Measurements from ENCODE around the gene TMEM191C.
"Not testable (repeated sequence)": the region's sequence is repeated elsewhere in the genome, so short reads cannot be mapped to it uniquely, and the experiment has no call there.

Gene TMEM191C

DNA sequence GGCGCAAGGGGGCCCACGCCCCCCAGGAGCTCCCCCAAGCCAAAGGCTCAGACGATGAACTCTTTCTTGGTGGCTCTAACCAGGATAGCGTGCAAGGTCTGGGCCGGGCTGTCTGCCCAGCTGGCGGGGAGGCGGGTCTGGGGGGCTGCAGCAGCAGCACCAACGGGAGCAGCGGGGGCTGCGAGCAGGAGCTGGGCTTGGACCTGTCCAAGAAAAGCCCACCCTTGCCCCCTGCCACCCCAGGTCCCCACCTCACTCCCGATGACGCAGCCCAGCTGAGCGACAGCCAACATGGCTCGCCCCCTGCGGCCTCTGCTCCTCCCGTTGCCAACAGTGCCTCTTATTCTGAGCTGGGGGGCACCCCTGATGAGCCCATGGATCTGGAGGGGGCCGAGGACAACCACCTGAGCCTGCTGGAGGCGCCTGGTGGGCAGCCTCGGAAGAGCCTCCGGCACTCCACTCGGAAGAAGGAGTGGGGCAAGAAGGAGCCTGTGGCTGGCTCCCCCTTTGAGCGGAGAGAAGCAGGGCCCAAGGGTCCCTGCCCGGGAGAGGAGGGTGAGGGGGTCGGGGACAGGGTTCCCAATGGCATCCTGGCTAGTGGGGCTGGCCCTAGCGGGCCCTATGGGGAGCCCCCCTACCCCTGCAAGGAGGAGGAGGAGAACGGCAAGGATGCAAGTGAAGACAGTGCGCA, 21.6 kb upstream of the TMEM191C start:
- H3K4me3 ChIP-seq (ENCODE audit: low read depth, low read length): no peak overlapping the region
- DNase-seq (ENCODE audit: low read depth): no peak

DNA sequence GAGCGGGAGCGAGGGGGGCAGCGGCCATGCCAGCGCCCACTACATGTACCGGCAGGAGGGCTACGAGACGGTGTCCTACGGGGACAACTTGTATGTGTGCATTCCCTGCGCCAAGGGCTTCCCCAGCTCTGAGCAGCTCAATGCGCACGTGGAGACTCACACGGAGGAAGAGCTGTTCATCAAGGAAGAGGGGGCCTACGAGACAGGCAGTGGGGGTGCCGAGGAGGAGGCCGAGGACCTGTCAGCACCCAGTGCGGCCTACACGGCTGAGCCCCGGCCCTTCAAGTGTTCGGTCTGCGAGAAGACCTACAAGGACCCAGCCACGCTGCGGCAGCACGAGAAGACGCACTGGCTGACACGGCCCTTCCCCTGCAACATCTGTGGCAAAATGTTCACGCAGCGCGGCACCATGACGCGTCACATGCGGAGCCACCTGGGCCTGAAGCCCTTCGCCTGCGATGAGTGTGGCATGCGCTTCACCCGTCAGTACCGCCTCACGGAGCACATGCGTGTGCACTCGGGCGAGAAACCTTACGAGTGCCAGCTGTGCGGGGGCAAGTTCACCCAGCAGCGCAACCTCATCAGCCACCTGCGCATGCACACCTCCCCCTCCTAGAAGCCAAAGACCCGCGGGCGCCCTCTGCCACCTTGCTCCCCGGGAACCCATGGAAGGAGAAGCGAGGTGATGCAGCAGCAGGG, 20.9 kb upstream of the TMEM191C start:
- H3K4me3 ChIP-seq (ENCODE audit: low read depth, low read length): no peak overlapping the region

DNA sequence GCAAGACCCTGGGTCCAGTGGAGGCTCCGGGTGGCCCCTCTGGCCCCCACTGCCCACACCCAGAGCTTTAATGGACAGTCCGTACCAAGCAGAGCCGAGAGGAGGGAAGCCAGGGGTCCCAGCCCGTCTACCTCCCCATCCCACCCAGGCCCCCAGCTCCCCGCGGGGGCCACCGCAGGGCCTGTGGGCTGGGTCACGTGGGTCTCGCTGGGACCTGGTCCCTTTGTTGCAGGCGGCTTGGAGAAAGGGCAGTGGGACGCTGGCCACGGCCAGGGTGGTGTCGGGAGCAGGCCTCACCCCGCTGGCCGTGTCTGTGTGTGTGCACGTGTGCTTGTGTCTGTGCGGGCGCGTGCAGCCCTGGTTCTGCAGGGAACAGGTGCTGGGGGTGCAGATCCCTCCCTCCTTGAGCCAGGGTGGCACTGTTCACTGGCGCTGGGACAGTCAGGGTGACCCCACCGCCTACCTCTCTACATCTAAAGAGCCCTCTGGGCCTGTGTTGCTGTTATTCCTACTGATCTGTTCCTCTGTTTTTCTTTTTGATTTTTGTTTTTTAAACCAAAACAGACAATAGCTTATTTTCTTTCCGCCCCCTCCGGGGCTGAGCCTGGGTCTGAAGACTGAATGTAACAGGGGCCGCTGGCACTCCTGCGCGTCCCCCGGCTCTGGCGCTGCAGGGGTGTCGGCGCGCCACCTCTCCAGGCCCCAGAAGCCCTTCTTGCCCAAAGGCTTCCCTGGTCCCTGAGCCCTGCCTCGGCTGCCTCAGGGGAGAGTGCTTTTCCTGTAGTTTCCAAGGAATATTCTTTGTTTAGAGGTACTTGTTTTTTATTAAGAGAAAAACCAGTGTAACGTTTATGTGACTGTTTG, 20.1 kb upstream of the TMEM191C start:
- no peak for DNase-seq (ENCODE audit: low read depth)
- H3K4me3 ChIP-seq (ENCODE audit: low read depth, low read length): no peak overlapping the region

More for the DNA sequence above, 20.9 kb upstream of the TMEM191C start:
- no peak for DNase-seq (ENCODE audit: low read depth)

DNA sequence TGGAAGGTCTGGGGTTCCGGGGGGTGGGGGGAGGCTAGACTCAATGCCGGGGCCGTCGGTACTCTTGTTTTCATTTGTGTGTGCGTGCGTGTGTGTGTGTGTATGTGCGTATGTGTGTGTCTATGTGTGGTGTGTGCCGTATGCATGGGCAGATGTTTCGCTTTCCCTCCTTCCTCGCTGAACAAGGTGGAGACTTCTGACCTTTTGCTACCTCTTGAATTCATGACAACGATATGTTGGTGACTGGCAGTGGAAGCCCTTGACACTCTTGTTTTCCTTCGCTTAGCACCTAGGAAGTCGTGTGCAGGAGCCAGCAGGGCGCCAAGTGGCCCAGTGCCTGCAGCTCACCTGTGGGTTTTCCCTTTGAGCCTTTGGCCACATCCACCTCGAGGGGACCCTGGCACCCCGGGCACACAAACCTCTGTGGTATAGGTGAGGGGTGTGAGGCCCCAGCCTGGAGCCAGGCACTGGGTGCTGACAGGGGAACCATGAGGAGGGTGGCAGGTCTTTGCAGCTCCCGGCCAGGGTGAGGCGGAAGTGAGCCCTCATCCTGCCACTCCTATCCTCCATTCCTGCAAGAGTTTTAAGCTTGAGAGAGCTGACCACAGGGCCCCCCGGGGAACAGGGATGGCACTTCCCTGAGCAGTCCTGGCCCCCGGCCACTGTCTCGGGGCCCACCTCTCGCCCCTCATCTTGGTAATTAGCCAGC, 19.3 kb upstream of the TMEM191C start:
- no peak overlapping the region for H3K4me3 ChIP-seq (ENCODE audit: low read depth, low read length)
- DNase-seq (ENCODE audit: low read depth): no peak

DNA sequence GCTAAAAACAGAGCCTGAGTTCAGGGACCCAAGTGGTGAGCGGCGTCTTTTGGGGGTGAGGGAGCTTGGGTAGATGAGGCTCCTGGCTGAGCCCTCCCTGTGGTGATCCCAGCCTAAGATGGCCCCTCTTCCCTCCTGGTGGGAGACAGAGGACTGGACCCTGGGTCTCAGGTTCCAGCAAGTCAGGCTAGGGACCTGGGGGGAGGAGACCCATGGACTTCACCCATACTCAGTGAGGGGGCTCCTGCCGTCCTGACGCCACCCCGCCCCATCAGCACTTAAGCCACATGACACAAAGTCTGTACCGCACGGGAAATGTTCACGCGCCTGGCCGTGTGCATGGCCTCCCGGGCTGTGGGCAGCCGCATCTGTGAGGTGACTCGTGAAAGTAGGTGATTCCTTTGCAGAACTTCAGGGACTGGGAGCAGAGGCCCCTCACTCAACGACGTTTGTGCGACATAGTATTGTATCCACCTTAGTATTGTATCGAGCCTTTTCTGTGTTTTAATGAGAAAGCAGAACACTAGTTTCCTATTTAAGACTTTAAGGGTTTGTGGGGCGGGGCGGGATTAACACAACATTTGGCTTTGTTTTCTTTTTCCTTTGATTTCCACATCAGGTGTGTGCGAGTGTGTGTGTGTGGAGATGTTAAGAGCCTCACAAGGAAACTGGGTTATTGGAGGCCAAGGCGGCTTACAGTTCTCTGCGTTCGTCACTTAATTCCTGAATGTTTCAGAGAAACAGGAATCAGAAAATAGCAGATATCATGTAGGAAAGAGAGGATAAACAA, 18.4 kb upstream of the TMEM191C start:
- no peak overlapping the region for H3K4me3 ChIP-seq (ENCODE audit: low read depth, low read length)
- no peak for DNase-seq (ENCODE audit: low read depth)

DNA sequence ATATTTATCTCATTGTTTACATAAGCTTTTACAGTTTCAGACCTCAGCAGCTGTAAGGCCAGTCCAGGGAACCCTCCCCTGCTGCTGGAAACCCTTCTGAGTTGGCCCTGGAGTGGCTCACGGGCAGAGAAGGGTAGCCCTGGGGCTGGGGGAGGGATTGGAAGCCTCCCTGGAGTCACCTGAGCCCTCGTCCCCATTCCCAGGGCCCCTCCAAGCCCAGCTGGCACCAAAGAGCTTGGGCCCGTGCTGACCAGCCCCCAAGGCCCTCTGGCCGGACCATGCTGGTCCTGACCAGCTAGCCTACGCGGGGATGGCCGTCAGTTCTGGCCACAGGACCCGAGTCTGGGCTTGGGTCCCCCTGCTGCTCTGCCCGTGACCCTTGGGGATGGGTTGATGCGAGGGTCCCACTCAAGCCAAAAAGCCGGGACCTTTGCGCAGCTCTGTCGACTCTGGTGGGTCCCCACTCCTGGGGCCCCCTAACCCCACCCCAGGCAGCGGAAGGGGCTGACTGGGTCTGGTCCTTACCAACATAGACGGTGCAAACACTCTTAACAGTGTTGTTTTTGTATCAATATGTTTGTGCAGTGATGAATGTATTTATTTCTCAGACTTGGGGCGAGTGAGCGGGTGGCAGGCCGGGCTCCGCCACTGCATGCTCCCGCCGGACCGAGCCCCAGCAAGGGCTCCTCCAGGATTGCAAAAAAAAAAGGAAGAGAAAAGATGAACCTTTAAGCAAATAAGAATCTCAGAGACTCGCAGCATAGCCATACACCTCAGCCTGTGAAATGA, 17.5 kb upstream of the TMEM191C start:
- DNase-seq (ENCODE audit: low read depth): no peak

DNA sequence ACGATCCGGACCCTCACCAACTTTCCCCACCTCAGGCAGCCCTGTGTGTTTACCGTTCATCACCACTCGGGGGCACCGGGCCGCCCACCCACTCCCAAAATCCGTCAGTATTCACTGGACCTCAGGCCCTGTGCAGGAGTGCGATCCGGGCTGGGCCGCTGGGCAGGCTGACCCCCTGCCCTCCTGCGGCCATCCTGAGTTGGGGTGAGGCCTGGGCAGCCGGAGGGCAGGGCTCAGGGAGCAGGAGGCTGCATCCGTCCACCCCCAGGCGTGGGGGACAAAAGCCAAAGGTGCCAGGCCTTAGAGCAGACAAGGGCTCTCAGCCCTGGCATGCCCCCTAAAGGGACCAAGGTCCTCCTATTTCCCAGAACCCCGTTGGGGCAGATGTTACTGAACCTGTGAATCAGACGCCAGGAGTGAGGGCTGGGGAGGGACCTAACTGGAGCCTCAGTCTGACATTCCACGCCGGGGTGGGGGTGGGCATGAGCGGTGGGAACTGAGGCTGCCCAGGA, 16.8 kb upstream of the TMEM191C start:
- no peak for DNase-seq (ENCODE audit: low read depth)
- no peak overlapping the region for H3K4me3 ChIP-seq (ENCODE audit: low read depth, low read length)

More for the DNA sequence above, 17.5 kb upstream of the TMEM191C start:
- H3K4me3 ChIP-seq (ENCODE audit: low read depth, low read length): no peak overlapping the region

DNA sequence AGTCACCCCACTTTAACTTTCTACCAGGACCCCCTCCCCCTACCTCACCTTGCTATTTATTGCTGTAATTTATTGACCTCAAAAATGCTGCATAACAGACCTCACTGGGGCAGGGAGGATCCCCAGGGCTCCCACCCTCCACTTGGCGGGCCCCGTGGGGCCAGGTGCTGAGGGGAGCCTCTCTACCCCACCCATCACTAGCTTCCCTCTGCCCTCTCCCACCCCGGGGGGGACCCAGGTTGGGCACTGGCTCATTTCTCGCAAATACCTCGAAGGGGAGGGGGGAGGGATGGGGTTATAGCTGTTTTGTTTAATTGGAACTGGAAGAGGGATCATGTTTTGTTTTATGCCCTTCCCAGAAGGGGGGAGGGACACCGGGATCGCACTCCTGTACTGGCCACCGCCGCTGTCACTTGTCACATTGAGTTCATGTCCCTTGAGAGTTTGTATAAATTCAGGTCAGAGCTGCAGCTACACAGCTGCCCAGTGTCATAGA, 16.3 kb upstream of the TMEM191C start:
- DNase-seq (ENCODE audit: low read depth): no peak
- no peak overlapping the region for H3K4me3 ChIP-seq (ENCODE audit: low read depth, low read length)

DNA sequence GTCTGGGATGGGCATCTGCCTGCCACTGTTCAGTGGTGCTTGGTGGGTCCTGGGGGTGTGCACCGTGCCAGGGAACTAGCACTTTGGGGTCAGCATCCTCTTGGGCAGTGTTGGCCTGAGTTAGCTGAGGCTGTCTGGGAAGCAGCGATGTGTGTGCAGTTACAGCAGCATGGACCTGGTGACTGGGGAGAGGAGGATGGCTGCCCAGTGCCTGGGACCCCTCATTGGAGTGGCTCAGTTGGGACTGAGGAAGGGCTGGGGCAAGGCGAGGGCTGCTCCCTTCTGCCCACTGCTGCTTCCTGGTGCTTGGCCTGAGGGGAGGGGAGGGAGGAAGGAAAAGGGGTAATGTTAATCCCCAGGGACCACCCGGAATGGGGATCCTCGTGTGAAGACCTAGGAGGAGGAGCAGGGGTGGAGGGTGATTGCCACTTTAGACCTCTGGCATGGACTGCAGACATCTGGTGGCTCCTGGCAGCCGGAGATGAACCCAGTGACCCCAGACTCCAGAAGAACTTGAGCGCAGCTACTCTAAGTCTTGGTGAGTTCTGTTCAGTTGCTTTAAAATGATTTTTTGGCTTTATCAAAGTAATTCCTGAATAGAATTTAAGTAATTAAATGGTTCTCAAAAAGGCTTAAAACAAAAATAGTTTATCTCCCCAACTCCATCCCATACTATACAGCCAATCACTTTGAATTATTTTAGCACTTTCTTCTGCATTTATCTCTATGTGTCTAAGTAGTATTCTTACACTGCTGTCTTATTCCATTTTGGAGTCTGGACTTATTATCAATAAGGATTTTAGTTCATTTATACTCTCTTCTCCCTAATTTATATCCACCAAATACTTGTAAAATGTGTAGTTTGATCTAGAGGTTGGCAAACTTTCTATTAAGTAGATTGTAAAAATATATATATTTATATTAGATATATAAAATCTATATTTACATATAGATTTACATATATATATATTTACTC, 15.4 kb upstream of the TMEM191C start:
- DNase-seq (ENCODE audit: low read depth): no peak

DNA sequence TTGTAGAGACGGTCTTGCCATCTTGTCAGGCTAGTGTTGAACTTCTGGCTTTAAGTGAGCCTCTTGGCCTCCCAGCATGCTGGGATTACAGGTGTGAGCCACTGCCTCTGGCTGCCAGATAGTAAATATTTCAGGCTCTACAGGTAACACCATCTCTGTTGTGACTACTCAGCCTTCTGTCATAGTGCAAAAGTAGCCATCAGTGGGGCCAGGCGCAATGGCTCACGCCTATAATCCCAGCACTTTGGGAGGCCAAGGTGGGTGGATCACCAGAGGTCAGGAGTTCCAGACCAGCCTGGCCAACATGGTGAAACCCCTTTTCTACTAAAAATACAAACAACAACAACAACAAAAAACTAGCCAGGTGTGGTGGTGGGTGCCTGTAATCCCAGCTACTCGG, 14.5 kb upstream of the TMEM191C start:
- H3K4me3 ChIP-seq (ENCODE audit: low read depth, low read length); DNase-seq (ENCODE audit: low read depth): not testable (repeated sequence)

More for the DNA sequence above, 15.4 kb upstream of the TMEM191C start:
- no peak overlapping the region for H3K4me3 ChIP-seq (ENCODE audit: low read depth, low read length)

DNA sequence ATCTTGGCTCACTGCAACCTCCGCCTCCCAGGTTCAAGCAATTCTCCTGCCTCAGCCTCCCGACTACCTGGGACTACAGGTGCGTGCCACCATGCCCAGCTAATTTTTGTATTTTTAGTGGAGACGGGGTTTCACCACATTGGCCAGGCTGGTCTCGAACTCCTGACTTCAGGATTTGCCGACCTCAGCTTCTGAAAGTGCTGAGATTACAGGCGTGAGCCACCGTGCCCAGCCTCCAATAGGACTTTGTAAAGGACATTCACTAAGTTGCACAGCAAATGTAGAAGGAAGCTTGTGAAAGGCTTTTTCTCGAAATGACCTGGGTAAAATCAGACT, 12.2 kb upstream of the TMEM191C start:
- not testable (repeated sequence) for DNase-seq (ENCODE audit: low read depth); H3K4me3 ChIP-seq (ENCODE audit: low read depth, low read length)

DNA sequence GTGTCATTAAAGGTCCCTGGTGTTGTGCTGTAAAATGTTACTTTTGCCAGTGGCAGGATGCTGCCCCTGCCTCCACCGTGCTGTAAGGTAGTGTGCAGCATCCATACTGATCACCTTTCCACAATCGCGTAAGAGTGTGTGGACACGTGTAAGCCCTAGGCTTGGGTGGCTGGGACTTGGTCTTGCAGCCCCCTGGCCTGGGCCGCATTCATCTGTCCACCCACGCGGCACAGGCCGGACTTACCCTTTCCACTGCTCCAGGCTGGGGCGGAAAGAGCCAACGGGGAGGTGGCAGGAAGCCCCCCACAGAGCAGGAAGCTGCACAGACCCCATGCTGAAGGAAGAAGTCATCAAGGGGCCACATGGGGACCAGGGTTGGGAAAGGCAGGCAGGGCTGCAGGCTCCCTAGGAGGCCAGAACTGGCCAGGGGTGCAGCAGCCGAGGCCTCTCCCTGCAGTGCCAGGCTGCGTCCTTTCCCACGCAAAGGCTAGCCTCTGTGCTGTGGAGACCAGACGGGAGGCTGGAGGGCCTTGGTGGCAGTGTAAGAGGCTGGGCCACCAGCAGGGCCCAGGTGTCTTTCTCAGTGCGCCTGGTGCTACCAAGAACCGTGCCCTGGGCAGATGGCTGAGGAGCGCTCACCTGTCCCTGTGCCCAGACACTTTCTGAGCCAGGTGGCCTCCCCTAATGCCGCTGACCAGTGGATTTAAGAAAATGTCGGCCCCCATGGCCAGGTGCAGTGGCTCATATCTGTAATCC, 11.7 kb upstream of the TMEM191C start:
- H3K4me3 ChIP-seq (ENCODE audit: low read depth, low read length): no peak overlapping the region
- no peak for DNase-seq (ENCODE audit: low read depth)

DNA sequence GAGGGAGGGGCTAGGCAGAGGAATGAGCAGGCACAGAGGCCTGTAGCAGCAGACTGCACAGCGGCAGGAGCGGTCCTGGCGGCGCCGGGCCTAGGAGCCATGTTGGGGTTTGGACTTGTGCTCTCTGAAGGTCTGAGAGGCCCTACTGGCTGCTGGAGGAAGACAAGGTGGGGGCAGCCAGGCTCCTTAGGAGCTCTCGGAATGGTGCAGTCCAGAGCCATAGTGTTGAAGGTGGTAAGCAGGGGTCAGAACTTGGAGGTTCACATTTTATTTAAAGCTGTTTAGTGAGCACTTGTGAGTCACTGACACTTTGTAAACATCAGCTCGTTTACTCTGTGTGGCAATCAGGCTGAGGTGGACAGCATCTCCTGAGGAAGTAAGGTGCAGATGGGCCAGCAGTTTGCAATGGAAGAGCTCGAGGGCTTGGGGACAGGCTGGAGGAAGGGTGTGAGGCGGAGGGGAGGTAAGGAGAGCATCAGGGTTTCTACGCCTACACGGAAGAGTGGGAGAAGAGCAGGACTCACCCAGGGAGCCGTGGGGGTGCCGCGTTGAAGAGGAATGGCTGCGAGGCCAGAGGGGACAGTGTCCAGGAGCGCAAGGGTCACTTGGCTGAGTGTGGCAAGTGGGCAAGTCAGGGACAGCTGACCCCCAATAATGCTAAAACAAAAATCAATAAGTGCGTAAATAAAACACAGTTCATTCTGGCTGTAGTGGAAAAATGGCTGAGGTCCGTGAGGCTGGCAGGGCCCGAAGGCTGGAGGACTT, 10.0 kb upstream of the TMEM191C start:
- no peak overlapping the region for H3K4me3 ChIP-seq (ENCODE audit: low read depth, low read length)
- DNase-seq (ENCODE audit: low read depth): no peak

DNA sequence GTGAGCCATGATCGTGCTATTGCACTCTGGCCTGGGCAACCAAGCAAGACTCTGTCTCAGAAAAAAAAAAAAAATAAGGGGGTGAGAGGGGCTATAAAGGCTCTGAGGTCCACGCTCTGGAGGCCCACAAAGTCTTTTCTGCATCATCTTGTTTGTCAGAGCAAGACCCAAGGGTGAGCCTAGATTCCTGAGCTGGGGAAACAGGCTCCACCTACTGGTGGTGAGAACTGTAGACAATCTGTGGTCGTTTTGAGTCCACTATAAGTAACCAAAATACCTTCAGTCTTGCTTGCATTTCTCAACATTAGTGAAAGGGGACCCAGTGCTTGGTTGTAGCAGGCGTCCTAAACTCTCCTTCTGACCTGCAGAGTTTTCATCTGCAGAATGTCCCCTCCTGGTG, 4.5 kb upstream of the TMEM191C start:
- not testable (repeated sequence) for DNase-seq (ENCODE audit: low read depth); H3K4me3 ChIP-seq (ENCODE audit: low read depth, low read length)
